NCI-H1694 treated with DMSO at 0.1 percent for 48 hours (cell line): ENCODE results near the gene RFTN1.

Source experiments
- DNase-seq: peaks from one replicate; lab custom pipeline; 2025; lab: John Stamatoyannopoulos, UW

RFTN1 gene

GRCh38 chr3:16466822-16467221 lies 46.7 kb downstream of the RFTN1 start:
- no peak for DNase-seq

- no peak for DNase-seq
These were observed 48.9 kb downstream of the RFTN1 start for GRCh38 chr3:16464511-16465148.

GRCh38 chr3:16463914-16464313 lies 49.6 kb downstream of the RFTN1 start:
- no peak for DNase-seq

- no peak for DNase-seq
These were observed 50.4 kb downstream of the RFTN1 start for GRCh38 chr3:16463119-16463518.

GRCh38 chr3:16462679-16463078 lies 50.8 kb downstream of the RFTN1 start:
- no peak for DNase-seq

- DNase-seq: no peak
These were observed 51.8 kb downstream of the RFTN1 start for GRCh38 chr3:16461463-16462245.

GRCh38 chr3:16460886-16461285 lies 52.6 kb downstream of the RFTN1 start:
- no peak for DNase-seq

- no peak for DNase-seq
These were observed 53.2 kb downstream of the RFTN1 start for GRCh38 chr3:16460273-16460672.

GRCh38 chr3:16456784-16457415 lies 56.6 kb downstream of the RFTN1 start:
- no peak for DNase-seq

GRCh38 chr3:16455966-16456365 lies 57.5 kb downstream of the RFTN1 start:
- no peak for DNase-seq

GRCh38 chr3:16455001-16455400 lies 58.5 kb downstream of the RFTN1 start:
- DNase-seq: no peak

GRCh38 chr3:16452261-16452660 lies 61.2 kb downstream of the RFTN1 start:
- no peak for DNase-seq

- no peak for DNase-seq
These were observed 64.1 kb downstream of the RFTN1 start for GRCh38 chr3:16449369-16449768.

- DNase-seq: no peak
These were observed 64.8 kb downstream of the RFTN1 start for GRCh38 chr3:16448639-16449070.

GRCh38 chr3:16447135-16447534 lies 66.4 kb downstream of the RFTN1 start:
- no peak for DNase-seq

GRCh38 chr3:16444344-16444743 lies 69.2 kb downstream of the RFTN1 start:
- DNase-seq: no peak

- no peak for DNase-seq
These were observed 70.8 kb downstream of the RFTN1 start for GRCh38 chr3:16442730-16443129.

GRCh38 chr3:16441371-16441875 lies 72.1 kb downstream of the RFTN1 start:
- DNase-seq: no peak

GRCh38 chr3:16439848-16440708 lies 73.4 kb downstream of the RFTN1 start:
- DNase-seq: no peak

- DNase-seq: no peak
These were observed 74.2 kb downstream of the RFTN1 start for GRCh38 chr3:16439163-16439847.

- no peak for DNase-seq
These were observed 75.9 kb downstream of the RFTN1 start for GRCh38 chr3:16437640-16438039.
